Measurements from ENCODE around the gene FAM117A.

Gene FAM117A

DNA sequence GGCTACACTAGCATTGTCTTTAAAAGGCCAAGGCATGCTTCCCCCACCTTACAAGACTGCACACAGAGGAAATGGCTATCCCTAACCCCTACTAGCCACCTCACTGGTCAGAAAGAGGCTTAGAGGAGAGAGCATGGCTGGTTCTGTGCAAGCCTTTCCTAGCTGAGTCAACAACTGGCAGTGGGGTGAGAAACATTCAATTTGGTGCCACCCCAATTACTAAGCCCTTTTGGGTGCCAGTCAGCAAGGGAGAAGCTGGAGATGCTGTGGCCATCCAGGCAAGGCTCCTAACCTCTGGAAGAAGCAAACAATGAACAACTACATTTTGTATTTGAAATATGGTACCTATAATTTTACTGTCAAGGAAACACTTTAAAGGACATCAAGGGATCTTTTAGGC lies 19.9 kb upstream of the FAM117A start:
- H3K27ac ChIP-seq (ENCODE audit: low read depth, low read length), result no peak overlapping the region
- no peaks in the 10 kb centered on the region for H3K36me3 ChIP-seq (ENCODE audit: control insufficient read depth, insufficient read depth, low read length)
- no peaks in the 10 kb centered on the region; the same call in 1 of the 2 replicates for H3K4me1 ChIP-seq (ENCODE audit: control insufficient read depth, insufficient read depth, low read length)

DNA sequence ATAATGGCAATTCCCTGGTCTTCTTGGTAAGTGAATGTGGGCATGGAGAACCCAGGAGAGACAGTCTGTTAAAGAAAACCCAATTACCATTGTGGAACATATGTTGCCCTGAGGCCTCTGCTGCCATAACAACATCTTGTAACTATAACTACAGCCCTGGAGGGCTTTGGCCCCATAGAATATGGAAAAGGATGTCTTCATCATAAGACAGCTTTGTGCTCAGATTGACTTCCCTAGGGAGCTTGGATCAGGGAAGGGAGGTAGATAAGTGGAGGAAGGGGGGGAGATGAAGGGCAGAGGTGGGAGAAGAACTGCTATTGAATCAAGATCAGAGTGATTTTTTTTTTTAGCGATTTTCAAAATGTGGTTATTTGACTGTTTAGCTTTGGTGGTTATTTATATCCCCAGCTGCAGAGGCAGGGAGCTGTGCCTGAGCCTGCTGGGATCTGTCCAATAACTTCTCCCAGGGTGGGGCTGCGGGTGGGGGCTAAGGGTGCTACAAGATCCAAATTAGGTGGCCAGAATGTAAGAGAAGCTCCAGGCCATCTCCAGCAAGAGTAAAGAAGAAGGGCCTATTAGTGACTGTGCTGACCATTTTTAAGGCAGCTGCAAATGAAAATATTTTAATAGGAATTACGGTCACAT lies 19.3 kb upstream of the FAM117A start:
- no peaks in the 10 kb centered on the region for H3K9me3 ChIP-seq (ENCODE audit: control insufficient read depth, insufficient read depth, low read depth, low read length)
- H3K4me1 ChIP-seq (ENCODE audit: control insufficient read depth, insufficient read depth, low read length), result no peaks in the 10 kb centered on the region; the same call in 1 of the 2 replicates
- H3K4me3 ChIP-seq (ENCODE audit: low read depth, low read length), result no peak overlapping the region
- no peaks in the 10 kb centered on the region for H3K36me3 ChIP-seq (ENCODE audit: control insufficient read depth, insufficient read depth, low read length)
- no peaks in the 10 kb centered on the region; the same call in 1 of the 2 replicates for H3K27me3 ChIP-seq (ENCODE audit: control insufficient read depth, insufficient read depth, low read length)
- no peak overlapping the region for H3K9ac ChIP-seq (ENCODE audit: low read length)
- H3K27ac ChIP-seq (ENCODE audit: low read depth, low read length), result no peak overlapping the region

More for the DNA sequence above, 19.9 kb upstream of the FAM117A start:
- Histone ChIP-seq H3K4me3 (ENCODE audit: low read depth, low read length) (no peak overlapping the region), H3K9me3 (ENCODE audit: control insufficient read depth, insufficient read depth, low read depth, low read length) (no peaks in the 10 kb centered on the region), H3K27me3 (ENCODE audit: control insufficient read depth, insufficient read depth, low read length) (no peaks in the 10 kb centered on the region; the same call in 1 of the 2 replicates), H3K9ac (ENCODE audit: low read length) (no peak overlapping the region)

- Histone ChIP-seq H3K36me3 (ENCODE audit: control insufficient read depth, insufficient read depth, low read length) (no peaks in the 10 kb centered on the region), H3K9ac (ENCODE audit: low read length) (no peak overlapping the region), H3K27ac (ENCODE audit: low read depth, low read length) (no peak overlapping the region), H3K27me3 (ENCODE audit: control insufficient read depth, insufficient read depth, low read length) (no peaks in the 10 kb centered on the region; the same call in 1 of the 2 replicates), H3K9me3 (ENCODE audit: control insufficient read depth, insufficient read depth, low read depth, low read length) (no peaks in the 10 kb centered on the region), H3K4me1 (ENCODE audit: control insufficient read depth, insufficient read depth, low read length) (no peaks in the 10 kb centered on the region; the same call in 1 of the 2 replicates), H3K4me3 (ENCODE audit: low read depth, low read length) (no peak overlapping the region)
Observed at GRCh38 chr17:49779739-49780231, 15.9 kb upstream of the FAM117A start.

DNA sequence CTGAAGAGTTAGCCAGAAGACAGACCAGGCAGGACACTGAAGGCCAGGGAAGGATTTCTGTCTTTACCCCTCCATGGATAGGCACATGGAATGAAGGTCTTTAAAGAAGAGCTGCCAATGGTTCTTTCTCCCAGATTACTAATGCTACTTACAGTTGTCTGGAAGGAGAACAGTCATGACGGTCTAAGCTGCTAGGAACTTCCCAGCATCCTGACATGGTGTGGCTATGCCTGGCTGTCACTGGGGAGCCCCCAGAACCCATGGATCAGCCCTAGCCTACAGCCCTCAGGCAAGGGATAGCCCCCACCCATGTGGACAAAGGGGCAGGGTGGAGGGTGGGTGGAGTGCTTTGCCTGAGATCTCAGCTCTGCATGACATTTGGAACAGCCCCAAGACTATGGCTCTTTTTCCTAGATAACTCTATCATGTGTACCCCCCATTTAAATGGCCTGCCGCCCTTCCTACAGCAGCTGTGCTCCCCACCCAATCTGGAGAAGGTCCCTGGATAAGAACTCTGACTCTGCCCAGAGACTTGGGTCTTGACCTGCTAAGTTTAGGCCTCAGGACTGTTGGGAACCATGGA lies 15.3 kb upstream of the FAM117A start:
- H3K36me3 ChIP-seq (ENCODE audit: control insufficient read depth, insufficient read depth, low read length), result no peaks in the 10 kb centered on the region
- no peak overlapping the region for H3K27ac ChIP-seq (ENCODE audit: low read depth, low read length)
- H3K4me1 ChIP-seq (ENCODE audit: control insufficient read depth, insufficient read depth, low read length), result no peaks in the 10 kb centered on the region; the same call in 1 of the 2 replicates
- H3K9ac ChIP-seq (ENCODE audit: low read length), result no peak overlapping the region
- no peak overlapping the region for H3K4me3 ChIP-seq (ENCODE audit: low read depth, low read length)
- H3K27me3 ChIP-seq (ENCODE audit: control insufficient read depth, insufficient read depth, low read length), result no peaks in the 10 kb centered on the region; the same call in 1 of the 2 replicates
- H3K9me3 ChIP-seq (ENCODE audit: control insufficient read depth, insufficient read depth, low read depth, low read length), result no peaks in the 10 kb centered on the region

DNA sequence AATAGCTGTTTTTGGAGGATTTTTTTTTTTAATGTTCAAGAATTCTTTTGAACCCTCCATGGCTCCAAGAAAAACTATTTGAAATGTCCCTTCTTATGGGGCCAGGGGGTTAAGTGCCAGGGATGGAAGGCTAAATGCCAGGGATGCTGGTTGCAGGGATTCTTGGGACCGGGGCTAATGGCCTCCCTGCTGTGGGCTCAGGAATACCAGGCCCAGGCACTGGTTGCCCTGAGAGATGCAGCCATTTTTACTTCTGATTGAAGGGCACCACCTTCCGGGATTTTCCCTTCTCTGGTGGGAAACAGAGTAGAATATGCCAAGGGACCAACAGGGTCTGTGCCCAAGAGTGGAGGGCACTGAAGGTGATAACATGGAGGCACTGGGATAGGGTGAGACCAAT lies 13.6 kb upstream of the FAM117A start:
- Histone ChIP-seq H3K36me3 (ENCODE audit: control insufficient read depth, insufficient read depth, low read length) (no peaks in the 10 kb centered on the region), H3K4me1 (ENCODE audit: control insufficient read depth, insufficient read depth, low read length) (no peaks in the 10 kb centered on the region; the same call in 1 of the 2 replicates), H3K27ac (ENCODE audit: low read depth, low read length) (no peak overlapping the region), H3K27me3 (ENCODE audit: control insufficient read depth, insufficient read depth, low read length) (no peaks in the 10 kb centered on the region), H3K9me3 (ENCODE audit: control insufficient read depth, insufficient read depth, low read depth, low read length) (no peaks in the 10 kb centered on the region), H3K9ac (ENCODE audit: low read length) (no peak overlapping the region), H3K4me3 (ENCODE audit: low read depth, low read length) (no peak overlapping the region)

GRCh38 chr17:49776551-49777300 lies 12.8 kb upstream of the FAM117A start:
- Histone ChIP-seq H3K36me3 (ENCODE audit: control insufficient read depth, insufficient read depth, low read length) (no peaks in the 10 kb centered on the region), H3K27me3 (ENCODE audit: control insufficient read depth, insufficient read depth, low read length) (no peaks in the 10 kb centered on the region), H3K4me3 (ENCODE audit: low read depth, low read length) (no peak overlapping the region), H3K27ac (ENCODE audit: low read depth, low read length) (no peak overlapping the region), H3K9ac (ENCODE audit: low read length) (no peak overlapping the region), H3K4me1 (ENCODE audit: control insufficient read depth, insufficient read depth, low read length) (no peaks in the 10 kb centered on the region; the same call in 1 of the 2 replicates), H3K9me3 (ENCODE audit: control insufficient read depth, insufficient read depth, low read depth, low read length) (no peaks in the 10 kb centered on the region)

- Histone ChIP-seq H3K9me3 (ENCODE audit: control insufficient read depth, insufficient read depth, low read depth, low read length) (no peaks in the 10 kb centered on the region), H3K27ac (ENCODE audit: low read depth, low read length) (no peak overlapping the region), H3K27me3 (ENCODE audit: control insufficient read depth, insufficient read depth, low read length) (no peaks in the 10 kb centered on the region), H3K4me3 (ENCODE audit: low read depth, low read length) (no peak overlapping the region), H3K9ac (ENCODE audit: low read length) (no peak overlapping the region), H3K4me1 (ENCODE audit: control insufficient read depth, insufficient read depth, low read length) (no peaks in the 10 kb centered on the region; the same call in 1 of the 2 replicates), H3K36me3 (ENCODE audit: control insufficient read depth, insufficient read depth, low read length) (no peaks in the 10 kb centered on the region)
Observed at GRCh38 chr17:49775546-49776260, 11.8 kb upstream of the FAM117A start.

DNA sequence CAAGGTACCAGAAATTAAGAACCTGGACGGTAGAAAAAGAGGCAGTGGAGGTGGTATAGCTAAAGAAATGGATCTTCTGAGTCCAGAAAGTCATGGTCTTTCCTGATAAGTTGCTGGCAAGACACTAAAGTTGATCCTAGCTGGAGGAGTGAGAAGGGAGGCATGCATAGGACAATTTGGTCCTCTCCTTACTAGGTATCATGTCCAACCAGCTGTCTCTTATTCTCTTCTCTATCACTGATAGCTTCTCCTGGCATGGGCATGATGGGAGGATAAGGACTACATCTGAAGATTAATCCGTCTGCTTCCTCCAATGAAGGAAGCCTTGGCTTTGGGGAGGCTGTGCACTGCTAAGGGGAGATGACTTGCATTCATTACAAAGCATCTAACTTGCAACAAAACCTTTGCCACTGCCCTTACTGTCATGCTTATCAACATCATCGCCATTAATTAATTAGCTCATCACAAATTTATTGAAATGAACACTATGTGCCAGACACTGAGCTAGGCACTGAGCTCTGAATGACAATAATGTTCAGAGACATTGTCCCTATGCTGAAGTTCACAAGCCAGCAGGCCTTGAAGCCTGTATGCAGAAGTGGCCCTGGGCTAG lies 3.1 kb upstream of the FAM117A start:
- Histone ChIP-seq H3K36me3 (ENCODE audit: control insufficient read depth, insufficient read depth, low read length) (no peaks in the 10 kb centered on the region), H3K4me1 (ENCODE audit: control insufficient read depth, insufficient read depth, low read length) (peaks cover 12% of the 10 kb centered on the region), H3K27ac (ENCODE audit: low read depth, low read length) (no peak overlapping the region), H3K9ac (ENCODE audit: low read length) (no peak overlapping the region), H3K4me3 (ENCODE audit: low read depth, low read length) (no peak overlapping the region), H3K9me3 (ENCODE audit: control insufficient read depth, insufficient read depth, low read depth, low read length) (no peaks in the 10 kb centered on the region), H3K27me3 (ENCODE audit: control insufficient read depth, insufficient read depth, low read length) (peaks cover 16% of the 10 kb centered on the region)

DNA sequence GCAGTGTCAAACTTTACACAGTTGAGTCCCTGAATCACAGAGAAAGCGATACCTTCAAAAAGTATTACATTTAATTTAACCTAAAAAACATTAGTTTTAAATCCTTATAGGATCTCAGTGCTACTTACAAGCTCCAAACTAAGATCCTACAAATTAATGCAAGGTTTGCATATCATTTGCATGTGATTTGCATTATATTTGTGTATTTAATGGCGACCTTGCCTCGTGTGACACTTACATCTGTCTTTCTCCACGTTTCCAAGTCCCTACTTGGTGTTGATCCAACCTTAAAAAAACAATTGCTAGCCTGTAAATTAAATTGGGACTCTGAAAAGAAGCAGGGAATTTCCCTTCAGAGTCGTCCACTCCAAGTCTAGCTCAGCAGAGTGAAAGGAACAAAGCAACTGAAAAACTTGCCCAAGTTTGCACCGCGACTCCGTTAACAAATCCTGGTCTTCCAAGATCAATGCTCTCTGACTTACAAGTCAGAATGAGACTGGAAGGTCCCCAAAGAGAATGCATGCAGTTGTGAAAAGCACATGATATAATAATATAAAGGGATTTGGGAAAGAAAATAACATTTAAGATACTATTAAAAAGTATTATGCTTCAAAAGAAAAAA lies 739 bp upstream of the FAM117A start:
- H3K9me3 ChIP-seq (ENCODE audit: control insufficient read depth, insufficient read depth, low read depth, low read length), result no peaks in the 10 kb centered on the region
- no peaks in the 10 kb centered on the region for H3K36me3 ChIP-seq (ENCODE audit: control insufficient read depth, insufficient read depth, low read length)
- H3K4me1 ChIP-seq (ENCODE audit: control insufficient read depth, insufficient read depth, low read length), result peaks cover 20% of the 10 kb centered on the region
- H3K9ac ChIP-seq (ENCODE audit: low read length), result no peak overlapping the region
- peaks cover 16% of the 10 kb centered on the region for H3K27me3 ChIP-seq (ENCODE audit: control insufficient read depth, insufficient read depth, low read length)
- peak overlapping the region; percentile 51 for H3K4me3 ChIP-seq (ENCODE audit: low read depth, low read length)
- no peak overlapping the region for H3K27ac ChIP-seq (ENCODE audit: low read depth, low read length)
